Kidney epithelial cell (primary cell): Measurements from ENCODE around the gene MAGEB1. TPM values are rescaled to one million over a fixed set of nuclear protein-coding genes. Genes with fewer than 3 reads are reported as not detected.

Source experiments
- DNase-seq: peaks from one replicate; pipeline ENCODE4 v3.0.0-alpha.2; 2010; ENCODE audit warnings: low read depth
- H3K27me3 ChIP-seq: 2 replicates; pipeline ENCODE4 v1.6.0; 2011; ENCODE audit warnings: low read length; ENCODE audit not compliant: control insufficient read depth, insufficient read depth
- H3K36me3 ChIP-seq: 2 replicates; pipeline ENCODE4 v1.5.1; 2011; ENCODE audit warnings: low read length; ENCODE audit not compliant: control insufficient read depth, insufficient read depth
- H3K4me3 ChIP-seq: 2 replicates; pipeline ENCODE4 v1.5.1; 2011; ENCODE audit warnings: low read depth, mild to moderate bottlenecking, control low read depth, low read length
- total RNA-seq: library from RNA; depleted of rRNA; stranded (reverse); fragments of >200 nt; gene quantifications from 2 replicates; pipeline ENCODE4 v1.2.3, GENCODE V29; 2015
- TF ChIP-seq, protein P1 (sequence below): IDR thresholded peaks from 2 replicates; pipeline ENCODE4 v1.5.1; 2011; ENCODE audit warnings: mild to moderate bottlenecking, moderate library complexity, low read length, control low read depth, inconsistent platforms; ENCODE audit not compliant: insufficient read depth, poor library complexity, severe bottlenecking

MAGEB1 gene
- total RNA-seq, 1 donor from 2014 or later: not detected

DNA sequence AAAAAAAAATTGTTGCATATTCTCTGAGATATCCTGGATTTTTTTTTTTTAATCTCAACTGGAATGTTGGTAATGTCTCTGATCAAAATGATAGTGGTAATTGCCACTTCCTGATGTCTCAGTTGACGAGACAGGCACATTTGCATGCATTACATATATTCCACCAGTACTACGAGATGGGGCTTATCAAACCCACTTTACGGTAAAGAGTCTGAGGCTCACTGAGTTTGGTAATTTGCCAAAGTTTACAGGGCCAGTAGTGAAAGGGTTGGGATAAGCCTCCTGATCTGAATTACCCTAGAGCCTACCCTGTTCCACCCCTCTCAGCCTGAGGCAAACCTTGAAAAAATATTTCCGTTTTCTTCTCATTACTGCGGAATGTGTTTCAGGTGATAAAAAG is 26.3 kb upstream of the MAGEB1 start:
- TF ChIP-seq, protein P1, sequence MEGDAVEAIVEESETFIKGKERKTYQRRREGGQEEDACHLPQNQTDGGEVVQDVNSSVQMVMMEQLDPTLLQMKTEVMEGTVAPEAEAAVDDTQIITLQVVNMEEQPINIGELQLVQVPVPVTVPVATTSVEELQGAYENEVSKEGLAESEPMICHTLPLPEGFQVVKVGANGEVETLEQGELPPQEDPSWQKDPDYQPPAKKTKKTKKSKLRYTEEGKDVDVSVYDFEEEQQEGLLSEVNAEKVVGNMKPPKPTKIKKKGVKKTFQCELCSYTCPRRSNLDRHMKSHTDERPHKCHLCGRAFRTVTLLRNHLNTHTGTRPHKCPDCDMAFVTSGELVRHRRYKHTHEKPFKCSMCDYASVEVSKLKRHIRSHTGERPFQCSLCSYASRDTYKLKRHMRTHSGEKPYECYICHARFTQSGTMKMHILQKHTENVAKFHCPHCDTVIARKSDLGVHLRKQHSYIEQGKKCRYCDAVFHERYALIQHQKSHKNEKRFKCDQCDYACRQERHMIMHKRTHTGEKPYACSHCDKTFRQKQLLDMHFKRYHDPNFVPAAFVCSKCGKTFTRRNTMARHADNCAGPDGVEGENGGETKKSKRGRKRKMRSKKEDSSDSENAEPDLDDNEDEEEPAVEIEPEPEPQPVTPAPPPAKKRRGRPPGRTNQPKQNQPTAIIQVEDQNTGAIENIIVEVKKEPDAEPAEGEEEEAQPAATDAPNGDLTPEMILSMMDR: no peak
- DNase-seq: no peak
- H3K27me3 ChIP-seq: no peaks in the 10 kb centered on the region
- H3K36me3 ChIP-seq: no peaks in the 10 kb centered on the region
- H3K4me3 ChIP-seq: no peak overlapping the region

DNA sequence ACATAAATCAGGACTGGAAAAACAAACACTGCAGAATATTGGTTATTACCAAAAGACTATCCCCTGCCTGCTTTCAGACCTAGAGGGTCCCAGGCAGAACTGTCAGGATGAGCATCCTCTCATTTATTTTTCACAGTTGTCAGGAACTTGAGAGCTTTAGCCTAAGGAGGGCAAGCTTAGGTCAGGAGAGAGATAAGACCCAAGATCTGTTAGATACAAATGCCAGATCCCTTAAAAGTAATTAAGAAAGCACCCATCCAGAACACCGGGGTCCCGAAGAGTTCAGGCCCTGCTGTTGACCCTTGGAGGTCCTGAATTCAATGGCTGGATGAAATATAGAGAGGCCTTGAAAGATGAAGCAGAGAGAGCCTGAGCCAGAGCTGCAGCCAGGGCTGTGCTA is 22.4 kb upstream of the MAGEB1 start:
- H3K36me3 ChIP-seq: no peaks in the 10 kb centered on the region
- no peaks in the 10 kb centered on the region for H3K27me3 ChIP-seq
- TF ChIP-seq, protein P1: no peak
- DNase-seq: no peak
- H3K4me3 ChIP-seq: no peak overlapping the region

DNA sequence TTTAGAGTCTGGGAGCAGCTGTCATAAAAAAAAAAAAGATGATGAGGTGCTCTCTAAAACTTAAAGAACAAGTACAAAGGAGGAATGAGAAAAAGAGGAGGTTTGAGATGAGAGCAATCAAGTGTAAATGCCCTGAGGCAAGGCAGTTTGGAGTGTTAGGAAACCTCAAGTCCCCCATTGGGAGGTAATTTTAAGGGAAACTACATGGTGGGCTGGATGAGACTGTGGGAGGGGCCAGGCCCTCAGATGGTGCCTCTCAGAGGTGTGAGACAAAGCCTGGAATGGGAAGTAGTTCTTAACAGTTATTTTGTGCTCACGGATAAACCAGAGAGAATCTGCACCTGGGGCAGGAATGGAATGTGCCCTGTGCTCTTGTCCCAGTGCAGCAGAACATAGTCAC is 18.4 kb upstream of the MAGEB1 start:
- Histone ChIP-seq H3K4me3 (no peak overlapping the region), H3K36me3 (no peaks in the 10 kb centered on the region), H3K27me3 (no peaks in the 10 kb centered on the region)
- TF ChIP-seq, protein P1: no peak
- no peak for DNase-seq

DNA sequence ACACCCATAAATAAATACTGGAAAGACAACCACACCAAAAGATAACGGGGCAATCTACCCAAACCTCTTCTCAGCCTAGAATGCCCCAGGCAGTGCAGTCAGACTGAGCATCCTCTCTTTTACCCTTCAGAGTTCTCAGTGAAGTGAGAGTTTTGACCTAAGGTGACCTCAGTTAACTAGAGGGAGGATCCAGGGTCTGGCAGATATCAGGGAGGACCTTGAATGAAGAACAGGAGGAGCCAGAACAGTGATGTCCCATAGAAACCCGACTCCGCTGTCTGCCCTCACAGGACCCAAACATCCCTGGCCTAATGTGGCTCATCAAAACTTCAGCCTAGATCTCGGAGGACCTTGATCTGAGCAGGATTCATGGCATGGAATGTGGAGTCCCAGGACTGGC is 16.6 kb upstream of the MAGEB1 start, which contains the start of gene MAGEB3:
Gene MAGEB3, plus strand, starts transcription at position 263 of the 400 bp plus-strand sequence. CDS start 5,268 bp downstream, outside the sequence.
- no peak within 1 kb of the TSS for H3K4me3 ChIP-seq
- TF ChIP-seq, protein P1: no peak
- DNase-seq: no peak
- H3K36me3 ChIP-seq: no peaks in the 10 kb centered on the region
- no peaks in the 10 kb centered on the region for H3K27me3 ChIP-seq

DNA sequence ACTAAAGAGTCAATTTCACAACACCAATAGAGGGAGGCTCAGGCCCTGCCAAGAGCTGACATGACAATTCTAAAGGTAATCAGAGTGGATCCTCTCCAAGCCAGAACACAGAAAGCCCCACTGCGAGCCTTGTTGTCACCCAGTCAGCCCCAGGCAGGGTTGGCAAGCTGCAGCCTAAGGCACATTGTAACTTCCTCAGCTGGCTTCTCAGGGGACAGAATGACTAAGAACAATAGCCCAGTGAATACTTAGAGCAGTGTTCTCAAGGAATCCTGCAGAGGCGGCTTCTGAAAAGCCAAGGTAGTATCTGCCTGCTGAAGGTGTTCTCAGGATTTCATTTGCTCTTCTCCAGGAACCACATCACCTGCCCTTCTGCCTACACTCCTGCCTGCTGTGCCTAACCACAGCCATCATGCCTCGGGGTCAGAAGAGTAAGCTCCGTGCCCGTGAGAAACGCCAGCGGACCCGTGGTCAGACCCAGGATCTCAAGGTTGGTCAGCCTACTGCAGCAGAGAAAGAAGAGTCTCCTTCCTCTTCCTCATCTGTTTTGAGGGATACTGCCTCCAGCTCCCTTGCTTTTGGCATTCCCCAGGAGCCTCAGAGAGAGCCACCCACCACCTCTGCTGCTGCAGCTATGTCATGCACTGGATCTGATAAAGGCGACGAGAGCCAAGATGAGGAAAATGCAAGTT is 5.1 kb upstream of the MAGEB1 start, which contains the start of gene MAGEB4:
Gene MAGEB4, plus strand, starts transcription at position 277 of the 692 bp plus-strand sequence. Its CDS starts 136 bp downstream, at position 413.
- no peaks in the 10 kb centered on the region for H3K36me3 ChIP-seq
- H3K4me3 ChIP-seq: no peak within 1 kb of the TSS
- TF ChIP-seq, protein P1: no peak
- no peak for DNase-seq
- H3K27me3 ChIP-seq: no peaks in the 10 kb centered on the region

DNA sequence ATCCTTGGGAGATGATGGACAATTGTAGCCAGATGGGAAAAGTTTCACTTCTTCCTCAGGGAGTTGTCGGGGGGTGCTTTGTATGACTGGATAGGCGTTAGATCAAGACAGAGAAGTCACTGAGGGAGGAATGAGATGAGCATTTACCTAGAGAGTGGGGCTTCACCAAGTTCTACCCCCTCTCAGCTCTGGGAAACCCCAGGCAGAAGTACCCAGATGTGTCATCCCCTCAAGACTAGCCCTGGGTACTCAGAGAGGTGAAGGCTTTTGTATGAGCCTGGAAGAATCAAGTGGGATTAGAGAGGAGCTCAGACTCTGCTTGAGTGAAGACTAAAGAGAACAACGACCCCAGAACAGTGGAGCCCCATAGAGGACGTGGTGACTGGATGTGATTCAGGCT is 1.9 kb downstream of the MAGEB1 start:
- TF ChIP-seq, protein P1: no peak
- H3K4me3 ChIP-seq: no peak overlapping the region

More for the DNA sequence above, 1.9 kb downstream of the MAGEB1 start:
- no peaks in the 10 kb centered on the region for H3K27me3 ChIP-seq
- H3K36me3 ChIP-seq: no peaks in the 10 kb centered on the region
- DNase-seq: no peak
